ENCODE measurements around the gene IMMP2L.

- TF ChIP-seq EZH2 (conservative IDR thresholded peaks at IDR 0.05; ENCODE audit: low read depth, low read length) (no peak), CTCF (CRISPR knock-in tag; IDR thresholded peaks at IDR 0.05) (no peak), ZNF512 (CRISPR knock-in tag; IDR thresholded peaks at IDR 0.05) (no peak), MNT (IDR thresholded peaks at IDR 0.05) (no peak), USF2 (IDR thresholded peaks at IDR 0.05; ENCODE audit: low read depth, low read length) (no peak), USF2 (CRISPR knock-in tag; IDR thresholded peaks at IDR 0.05; ENCODE audit: borderline replicate concordance) (no peak), ZNF589 (CRISPR knock-in tag; conservative IDR thresholded peaks at IDR 0.05) (no peak), BCLAF1 (IDR thresholded peaks at IDR 0.05) (no peak), ZBTB2 (CRISPR knock-in tag; IDR thresholded peaks at IDR 0.05; ENCODE audit: low read depth) (no peak)
Observed at GRCh38 chr7:111607621-111608020, 45.3 kb upstream of the IMMP2L start.

All from HepG2 (cell line).